Caki2 (cell line): ENCODE results near the gene ZMYM2. TPM values are rescaled to one million over a fixed set of nuclear protein-coding genes. Genes with fewer than 3 reads are reported as not detected.

Source experiments
- DNase-seq: peaks from one replicate; pipeline ENCODE4 v3.0.0-alpha.2; 2015; ENCODE audit warnings: low read depth
- in situ Hi-C: cut with HindIII; loops from 2 replicates; pipeline ENCODE4 v1.10.0; 2016; ENCODE audit warnings: low sequenced_read_pairs, low pct_unique_long_range_greater_than_20kb, mixed read lengths
- total RNA-seq: library from RNA; depleted of rRNA; stranded (reverse); fragments of >200 nt; shearing (Covaris generic); gene quantifications from 2 replicates; pipeline ENCODE4 v1.2.3, GENCODE V29; 2014; ENCODE audit warnings: low replicate concordance

Gene ZMYM2
- total RNA-seq, 1 experiment from 2014 or later: 14.9 TPM

GRCh38 chr13:20074966-20075365, 116.4 kb downstream of the ZMYM2 start:
- no peak for DNase-seq

GRCh38 chr13:20077086-20077485, 118.6 kb downstream of the ZMYM2 start:
- DNase-seq: no peak
- in situ Hi-C loops: no loop called here

More at GRCh38 chr13:20074966-20075365, 116.4 kb downstream of the ZMYM2 start:
- in situ Hi-C loops: no loop called here

GRCh38 chr13:20080377-20081164, 122.0 kb downstream of the ZMYM2 start:
- in situ Hi-C loops: no loop called here
- DNase-seq: no peak

- peak; percentile 6 for DNase-seq
- in situ Hi-C loops: no loop called here
Observed at GRCh38 chr13:20090349-20090748, 131.8 kb downstream of the ZMYM2 start.

- in situ Hi-C loops: no loop called here
- DNase-seq: no peak
Observed at GRCh38 chr13:20093951-20094350, 135.4 kb downstream of the ZMYM2 start.

- in situ Hi-C loops: no loop called here
- DNase-seq: no peak
Observed at GRCh38 chr13:20099319-20099718, 140.8 kb downstream of the ZMYM2 start.

GRCh38 chr13:20101467-20102316, 143.2 kb downstream of the ZMYM2 start:
- in situ Hi-C loops: no loop called here
- DNase-seq: no peak

- in situ Hi-C loops: no loop called here
- DNase-seq: no peak
Observed at GRCh38 chr13:20102525-20103180, 144.1 kb downstream of the ZMYM2 start.

- no peak for DNase-seq
- in situ Hi-C loops: no loop called here
Observed at GRCh38 chr13:20105161-20105689, 146.7 kb downstream of the ZMYM2 start.

- in situ Hi-C loops: no loop called here
- no peak for DNase-seq
Observed at GRCh38 chr13:20106742-20107141, 148.2 kb downstream of the ZMYM2 start.

GRCh38 chr13:20109037-20109436, 150.5 kb downstream of the ZMYM2 start:
- in situ Hi-C loops: no loop called here
- no peak for DNase-seq

- no peak for DNase-seq
- in situ Hi-C loops: no loop called here
Observed at GRCh38 chr13:20114066-20114610, 155.6 kb downstream of the ZMYM2 start.

GRCh38 chr13:20116213-20116612, 157.7 kb downstream of the ZMYM2 start:
- in situ Hi-C loops: no loop called here

GRCh38 chr13:20118268-20119140, 160.0 kb downstream of the ZMYM2 start:
- in situ Hi-C loops: no loop called here
- peak; percentile 69 for DNase-seq

More at GRCh38 chr13:20116213-20116612, 157.7 kb downstream of the ZMYM2 start:
- no peak for DNase-seq

GRCh38 chr13:20119960-20120359, 161.4 kb downstream of the ZMYM2 start:
- in situ Hi-C loops: no loop called here
- no peak for DNase-seq

- in situ Hi-C loops: no loop called here
- DNase-seq: peak; percentile 45
Observed at GRCh38 chr13:20121159-20121525, 162.6 kb downstream of the ZMYM2 start.

- DNase-seq: no peak
- in situ Hi-C loops: no loop called here
Observed at GRCh38 chr13:20124303-20124702, 165.8 kb downstream of the ZMYM2 start.
